ENCODE results near the gene ZSCAN25.
A peak's percentile ranks its signal among the peaks of the same experiment; 100 is the strongest.
"Not testable (repeated sequence)": the region's sequence is repeated elsewhere in the genome, so short reads cannot be mapped to it uniquely, and the experiment has no call there.

ZSCAN25 gene

GRCh38 chr7:99618726-99619125 is 2.0 kb downstream of the ZSCAN25 start:
- DNase-seq = no peak

- no peak for DNase-seq
Measured at GRCh38 chr7:99619571-99620130, 2.9 kb downstream of the ZSCAN25 start.

- no peak for DNase-seq
Measured at GRCh38 chr7:99621271-99621670, 4.5 kb downstream of the ZSCAN25 start.

GRCh38 chr7:99622596-99622995 is 5.8 kb downstream of the ZSCAN25 start:
- DNase-seq = no peak

- DNase-seq = no peak
Measured at GRCh38 chr7:99623091-99623693, 6.4 kb downstream of the ZSCAN25 start.

GRCh38 chr7:99623702-99624447 is 7.1 kb downstream of the ZSCAN25 start:
- no peak for DNase-seq

- peak; percentile 32 for DNase-seq
Measured at GRCh38 chr7:99624484-99624883, 7.7 kb downstream of the ZSCAN25 start.

GRCh38 chr7:99625321-99625720 is 8.6 kb downstream of the ZSCAN25 start:
- no peak for DNase-seq

GRCh38 chr7:99625961-99626360 is 9.2 kb downstream of the ZSCAN25 start:
- DNase-seq = no peak

GRCh38 chr7:99626661-99627060 is 9.9 kb downstream of the ZSCAN25 start:
- DNase-seq = no peak

GRCh38 chr7:99627513-99627912 is 10.8 kb downstream of the ZSCAN25 start:
- DNase-seq = no peak

GRCh38 chr7:99628471-99629465 is 12.0 kb downstream of the ZSCAN25 start:
- no peak for DNase-seq

- no peak for DNase-seq
Measured at GRCh38 chr7:99629643-99630042, 12.9 kb downstream of the ZSCAN25 start.

- no peak for DNase-seq
Measured at GRCh38 chr7:99631295-99632109, 14.8 kb downstream of the ZSCAN25 start.

- not testable (repeated sequence) for DNase-seq
Measured at GRCh38 chr7:99637414-99637813, 20.7 kb downstream of the ZSCAN25 start.

- no peak for DNase-seq
Measured at GRCh38 chr7:99638731-99639130, 22.0 kb downstream of the ZSCAN25 start.

- no peak for DNase-seq
Measured at GRCh38 chr7:99639267-99639666, 22.5 kb downstream of the ZSCAN25 start.

- no peak for DNase-seq
Measured at GRCh38 chr7:99642027-99642426, 25.3 kb downstream of the ZSCAN25 start.

- DNase-seq = no peak
Measured at GRCh38 chr7:99643464-99643863, 26.7 kb downstream of the ZSCAN25 start.

- no peak for DNase-seq
Measured at GRCh38 chr7:99644431-99644830, 27.7 kb downstream of the ZSCAN25 start.

- DNase-seq = no peak
Measured at GRCh38 chr7:99645590-99645989, 28.8 kb downstream of the ZSCAN25 start.

- DNase-seq = no peak
Measured at GRCh38 chr7:99648843-99649242, 32.1 kb downstream of the ZSCAN25 start.

All from activated CD4-positive, alpha-beta T cell treated with anti-CD3 and anti-CD28 coated beads for 1 hour (primary cell).